SU-DHL-6 (cell line): ENCODE results near the gene MTPN.

ENCODE experiments used
- CTCF ChIP-seq: fragments of 200-600 bp; sonication (generic); IDR thresholded peaks from one replicate; pipeline ENCODE4 v1.5.1; 2017; ENCODE audit warnings: antibody characterized with exemption, mild to moderate bottlenecking, low read length, moderate library complexity; ENCODE audit not compliant: insufficient read depth, poor library complexity, severe bottlenecking
- EZH2phosphoT487 ChIP-seq: fragments of 200-600 bp; sonication (generic), shearing (Covaris generic); conservative IDR thresholded peaks from 2 replicates; pipeline ENCODE4 v1.6.1; 2018; ENCODE audit warnings: mild to moderate bottlenecking, antibody characterized with exemption, low read length, moderate library complexity, mixed read lengths

- TF ChIP-seq CTCF (no peak), EZH2phosphoT487 (no peak)
These were observed 88.4 kb downstream of the MTPN start for GRCh38 chr7:135888740-135889139.
